HTERT RPE-1 (cell line): ENCODE data around the gene TMEM238.
"Not testable (repeated sequence)": the region's sequence is repeated elsewhere in the genome, so short reads cannot be mapped to it uniquely, and the experiment has no call there.

Source experiments
- in situ Hi-C: fragments of 300-500 bp; cut with MboI; formaldehyde crosslinking; loops from 4 replicates; pipeline ENCODE4 v1.14.3; 2020; ENCODE audit warnings: low sequenced_read_pairs

The TMEM238 gene, protein sequence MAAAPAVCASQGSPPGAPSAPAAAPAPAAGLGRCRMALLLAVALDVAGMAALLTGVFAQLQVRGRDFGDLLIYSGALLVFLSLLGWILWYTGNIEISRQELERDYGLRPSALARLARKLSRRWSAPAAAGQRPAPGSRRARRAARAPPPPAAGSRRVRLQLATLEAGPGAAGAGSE

GRCh38 chr19:55384131-55384919 lies at the start of gene TMEM238:
TSS of gene TMEM238 (minus strand) at chr19:55384292. CDS start at chr19:55384259, 33 bp downstream.
- in situ Hi-C loops, result no loop called here

DNA sequence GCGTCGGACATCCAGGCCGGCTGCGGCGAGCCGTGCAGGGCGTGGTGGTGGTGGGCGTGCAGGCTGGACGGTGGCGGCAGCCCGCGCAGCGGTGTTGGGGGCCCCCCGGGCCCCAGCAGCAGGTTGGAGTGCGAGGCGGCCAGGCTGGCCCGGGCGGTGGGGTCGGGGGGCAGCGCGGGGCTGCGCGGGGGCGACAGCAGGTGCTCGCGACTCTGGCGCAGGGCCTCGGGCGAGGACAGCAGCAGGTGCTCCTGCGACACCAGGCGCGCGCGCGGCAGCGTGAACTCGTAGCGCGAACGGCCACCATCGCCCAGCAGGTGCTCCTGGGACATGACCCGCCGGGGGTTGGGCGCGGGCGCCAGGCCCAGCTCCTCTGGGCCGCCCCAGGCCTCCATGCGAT lies 49.2 kb upstream of the TMEM238 start:
- in situ Hi-C loops, result no loop called here

- in situ Hi-C loops, result no loop called here
Measured at GRCh38 chr19:55432241-55432959, 48.3 kb upstream of the TMEM238 start.

- in situ Hi-C loops, result no loop called here
Measured at GRCh38 chr19:55431183-55431582, 47.1 kb upstream of the TMEM238 start.

DNA sequence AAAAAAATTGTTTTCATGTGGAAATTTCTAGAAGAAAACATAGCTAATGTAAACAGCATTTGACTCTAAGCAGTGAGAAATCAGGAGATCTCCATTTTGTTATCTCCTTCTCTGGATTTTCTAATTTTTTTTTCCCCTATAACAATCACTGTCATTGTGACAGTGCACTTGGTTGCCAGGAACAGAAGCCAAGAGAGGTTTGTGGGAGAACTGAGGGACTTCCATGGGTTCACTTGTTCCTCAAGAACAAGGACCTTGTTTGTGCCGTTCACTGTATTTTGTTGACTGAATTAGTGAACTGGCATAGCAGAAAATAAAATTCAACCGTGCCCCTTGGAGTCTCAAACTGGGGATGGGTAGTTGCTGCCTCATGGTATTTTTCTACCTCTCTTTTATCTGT lies 42.0 kb upstream of the TMEM238 start:
- in situ Hi-C loops, result no loop called here

DNA sequence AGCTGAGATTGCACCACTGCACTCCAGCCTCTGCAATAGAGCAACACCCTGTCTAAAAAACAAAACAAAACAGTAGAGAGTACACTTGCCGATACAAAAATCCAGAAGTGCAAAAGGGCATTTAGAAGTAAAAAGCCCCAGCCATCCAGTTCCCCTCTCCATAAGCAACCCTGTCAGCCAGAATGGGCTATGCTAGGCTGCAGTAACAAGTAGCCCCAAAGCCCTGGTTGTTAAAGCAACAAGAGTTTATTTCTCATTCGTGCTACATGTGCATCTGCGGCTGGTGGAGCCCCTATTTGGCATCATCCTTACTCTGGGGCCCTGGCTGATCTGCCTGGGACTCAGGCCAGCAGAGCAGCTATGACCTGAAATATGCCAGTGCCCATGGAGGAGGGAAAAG lies 40.4 kb upstream of the TMEM238 start:
- in situ Hi-C loops, result no loop called here

DNA sequence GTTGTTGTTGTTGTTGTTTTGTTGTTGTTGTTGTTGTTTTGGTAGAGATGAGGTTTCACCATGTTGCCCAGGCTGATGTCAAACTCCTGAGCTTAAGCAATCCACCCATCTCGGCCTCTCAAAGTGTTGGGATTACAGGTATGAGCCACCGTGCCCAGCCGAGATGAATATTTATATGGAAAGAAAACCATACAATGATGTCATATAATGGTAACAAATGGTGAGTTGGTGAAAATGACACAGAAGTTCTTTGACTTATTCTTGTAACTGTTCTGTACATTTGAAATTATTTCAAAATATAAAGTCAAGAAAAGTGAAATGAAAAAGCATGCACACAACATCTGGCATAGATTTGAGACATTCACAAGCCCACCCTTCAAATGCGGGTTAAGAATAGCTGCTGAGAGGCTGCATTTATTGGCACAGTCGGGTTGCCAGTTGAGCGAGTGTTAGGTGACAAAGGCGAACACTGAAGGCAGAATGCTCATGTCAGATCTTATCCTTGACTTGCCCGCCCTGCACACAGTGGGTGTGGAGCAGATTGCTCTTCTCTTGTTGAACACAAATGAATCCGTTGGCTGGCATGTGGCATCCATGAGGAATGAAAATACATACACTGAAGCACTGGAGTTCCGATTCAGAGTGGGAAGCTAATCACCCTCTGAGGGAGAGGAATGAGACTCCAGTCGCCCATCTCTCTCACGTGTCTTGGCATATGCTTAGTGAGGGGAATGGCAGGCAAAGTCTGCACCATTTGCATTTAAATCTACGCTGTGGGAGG lies 39.3 kb upstream of the TMEM238 start:
- in situ Hi-C loops, result no loop called here

- in situ Hi-C loops, result not testable (repeated sequence)
Measured at GRCh38 chr19:55421281-55421680, 37.2 kb upstream of the TMEM238 start.

- in situ Hi-C loops, result no loop called here
Measured at GRCh38 chr19:55419624-55420236, 35.6 kb upstream of the TMEM238 start.

DNA sequence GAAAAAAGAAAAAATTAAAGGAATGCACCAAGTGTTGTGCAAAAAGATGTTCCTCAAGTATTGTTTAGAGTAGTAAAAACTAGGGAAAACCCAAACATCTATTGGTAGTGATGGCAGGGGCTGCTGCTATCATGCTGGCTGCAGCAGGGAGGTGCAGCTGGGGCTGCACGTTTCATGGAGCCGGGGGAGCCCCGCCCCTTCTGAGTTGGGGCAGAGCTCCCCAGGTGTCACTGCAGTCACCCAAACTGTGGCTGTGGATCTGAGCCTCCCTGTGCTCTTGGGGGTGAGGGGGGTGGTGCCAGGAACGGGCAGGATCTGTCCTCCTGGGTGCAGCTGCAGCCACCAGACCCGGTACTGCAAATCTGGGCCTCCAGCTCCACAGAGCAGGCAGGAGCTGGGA lies 35.0 kb upstream of the TMEM238 start:
- in situ Hi-C loops, result no loop called here

GRCh38 chr19:55418185-55418584 lies 34.1 kb upstream of the TMEM238 start:
- in situ Hi-C loops, result no loop called here

DNA sequence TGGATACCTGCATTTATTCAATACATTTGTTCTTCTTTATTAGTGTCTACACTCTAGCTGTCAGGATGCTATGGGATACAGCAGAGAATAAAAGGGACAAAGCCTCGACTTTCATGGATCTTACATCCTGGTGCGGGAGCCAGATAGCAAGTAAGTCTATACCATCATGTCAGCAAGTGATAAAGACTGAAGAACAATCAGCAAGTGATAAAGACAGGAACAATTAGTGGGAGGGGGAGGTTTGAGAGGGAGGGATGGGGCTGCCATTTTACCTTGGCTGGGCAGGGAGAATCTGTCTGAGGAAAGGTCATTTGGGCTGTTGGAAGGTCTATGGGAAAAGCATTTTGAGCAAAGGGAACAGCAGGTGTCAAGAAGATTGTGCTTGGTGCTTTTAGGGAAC lies 26.1 kb upstream of the TMEM238 start:
- in situ Hi-C loops, result no loop called here

DNA sequence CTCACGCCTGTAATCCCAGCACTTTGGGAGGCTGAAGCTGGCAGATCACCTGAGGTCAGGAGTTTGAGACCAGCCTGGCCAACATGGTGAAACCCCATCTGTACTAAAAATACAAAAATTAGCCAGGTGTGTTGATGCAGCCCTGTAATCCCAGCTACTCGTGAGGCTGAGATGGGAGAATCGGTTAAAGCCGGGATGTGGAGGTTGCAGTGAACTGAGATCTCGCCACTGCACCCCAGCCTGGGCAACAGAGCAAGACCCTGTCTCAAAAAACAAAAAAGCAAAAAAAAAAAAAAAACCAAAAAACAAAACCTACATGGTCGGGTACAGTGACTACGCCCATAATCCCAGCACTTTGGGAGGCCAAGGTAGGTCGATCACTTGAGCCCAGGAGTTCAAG lies 25.1 kb upstream of the TMEM238 start:
- in situ Hi-C loops, result not testable (repeated sequence)

DNA sequence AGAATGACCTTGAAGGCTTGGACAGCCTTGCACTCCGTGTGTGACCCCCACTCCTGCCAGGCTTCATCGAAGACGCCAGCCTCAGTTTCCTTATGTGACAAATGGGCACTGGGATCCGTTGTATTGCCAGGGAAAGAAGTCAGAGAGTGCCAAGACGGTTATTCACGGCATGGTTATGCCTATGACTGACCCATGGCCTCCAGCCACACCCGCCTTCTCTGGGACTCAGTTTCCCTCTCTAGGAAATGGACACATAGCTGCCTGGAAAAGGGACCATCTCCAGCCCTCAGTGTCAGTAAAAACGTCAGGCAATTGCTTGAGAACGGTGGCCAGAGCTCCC lies 24.4 kb upstream of the TMEM238 start:
- in situ Hi-C loops, result no loop called here

GRCh38 chr19:55407800-55408532 lies 23.9 kb upstream of the TMEM238 start:
- in situ Hi-C loops, result no loop called here

GRCh38 chr19:55407550-55407799 lies 23.4 kb upstream of the TMEM238 start, which contains the start of gene UBE2S:
TSS of gene UBE2S (minus strand) at chr19:55407788. CDS start at chr19:55407589, 199 bp downstream.
- in situ Hi-C loops, result not testable (repeated sequence)

DNA sequence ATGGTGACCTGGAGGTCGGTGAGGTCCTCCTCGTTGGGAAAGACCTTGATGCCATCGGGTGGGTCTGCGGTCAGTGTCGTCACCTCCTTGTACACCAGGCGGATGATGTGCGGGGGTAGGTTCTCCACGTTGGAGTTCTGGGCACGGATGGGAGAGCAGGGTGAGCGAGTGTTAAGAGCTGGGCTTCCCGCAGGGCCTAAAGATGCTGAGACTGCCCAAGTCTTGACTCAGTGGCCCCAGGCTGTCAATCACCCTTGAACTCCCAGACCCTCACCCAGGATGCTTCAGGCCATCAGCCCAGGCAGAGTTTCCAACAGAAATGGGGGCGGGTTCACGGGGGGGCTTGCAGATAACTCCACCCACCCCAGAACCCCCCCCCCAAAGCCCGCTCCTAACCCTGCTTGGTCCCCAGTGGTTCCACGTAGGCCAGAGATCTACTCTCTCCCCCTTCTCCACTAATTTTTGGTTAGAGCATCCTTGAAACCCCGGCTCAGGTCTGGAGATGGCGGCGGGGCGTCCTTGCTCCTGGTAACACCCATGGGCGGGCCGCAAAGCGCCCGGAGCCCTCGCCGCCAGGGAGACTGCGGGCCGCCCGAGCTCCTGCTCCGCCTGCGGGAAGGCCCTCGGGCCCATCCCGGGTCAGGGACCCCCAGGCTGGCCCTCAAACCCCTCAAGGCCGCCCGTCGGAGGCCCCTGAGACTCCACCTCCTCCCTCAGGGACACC lies 22.9 kb upstream of the TMEM238 start:
- in situ Hi-C loops, result no loop called here

DNA sequence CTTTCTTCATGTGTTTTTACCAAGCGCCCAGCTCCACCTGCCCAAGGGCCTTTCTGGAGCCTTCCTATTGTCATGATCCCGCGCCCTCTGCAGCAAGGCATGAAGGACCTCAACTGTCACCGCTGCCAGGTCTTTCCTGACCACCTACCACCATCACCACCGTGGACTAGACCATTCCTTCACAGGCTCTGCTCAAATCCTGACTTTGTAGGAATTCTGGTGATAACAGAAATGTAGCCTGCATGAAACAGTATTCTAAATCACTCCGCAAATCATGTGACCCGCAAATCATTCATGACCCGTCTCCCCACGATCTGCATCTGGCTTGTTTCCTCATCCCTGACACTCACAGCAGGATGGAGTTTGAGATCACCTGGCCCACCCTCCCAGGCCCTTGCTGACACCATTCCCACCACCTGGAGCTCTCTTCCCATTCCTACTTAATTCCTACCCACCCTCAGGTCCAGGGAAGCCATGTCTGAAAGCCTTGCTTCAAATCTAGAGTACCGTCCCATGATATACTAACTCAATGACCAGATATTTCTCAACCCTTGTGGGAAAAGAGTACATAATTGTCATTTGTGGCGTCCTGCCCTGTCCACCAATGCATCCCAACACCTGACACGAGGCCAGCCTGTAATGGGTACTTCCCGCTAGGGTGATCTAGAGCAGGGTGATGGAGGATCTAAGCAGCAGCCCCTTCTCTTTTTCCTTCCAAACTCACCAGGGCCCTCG lies 22.2 kb upstream of the TMEM238 start:
- in situ Hi-C loops, result no loop called here

GRCh38 chr19:55405638-55406037 lies 21.5 kb upstream of the TMEM238 start:
- in situ Hi-C loops, result no loop called here
